Measurements from ENCODE around the gene HAGH. TPM values are rescaled to one million over a fixed set of nuclear protein-coding genes. Genes with fewer than 3 reads are reported as not detected.
A peak's percentile ranks its signal among the peaks of the same experiment; 100 is the strongest.

HAGH gene
- total and polyA plus RNA-seq, 9 of the 15 experiments (the other 6 are each of a cell fraction or from before 2014, with no cell fraction given), result 0.46 to 35.1 (median 16.8) TPM

DNA sequence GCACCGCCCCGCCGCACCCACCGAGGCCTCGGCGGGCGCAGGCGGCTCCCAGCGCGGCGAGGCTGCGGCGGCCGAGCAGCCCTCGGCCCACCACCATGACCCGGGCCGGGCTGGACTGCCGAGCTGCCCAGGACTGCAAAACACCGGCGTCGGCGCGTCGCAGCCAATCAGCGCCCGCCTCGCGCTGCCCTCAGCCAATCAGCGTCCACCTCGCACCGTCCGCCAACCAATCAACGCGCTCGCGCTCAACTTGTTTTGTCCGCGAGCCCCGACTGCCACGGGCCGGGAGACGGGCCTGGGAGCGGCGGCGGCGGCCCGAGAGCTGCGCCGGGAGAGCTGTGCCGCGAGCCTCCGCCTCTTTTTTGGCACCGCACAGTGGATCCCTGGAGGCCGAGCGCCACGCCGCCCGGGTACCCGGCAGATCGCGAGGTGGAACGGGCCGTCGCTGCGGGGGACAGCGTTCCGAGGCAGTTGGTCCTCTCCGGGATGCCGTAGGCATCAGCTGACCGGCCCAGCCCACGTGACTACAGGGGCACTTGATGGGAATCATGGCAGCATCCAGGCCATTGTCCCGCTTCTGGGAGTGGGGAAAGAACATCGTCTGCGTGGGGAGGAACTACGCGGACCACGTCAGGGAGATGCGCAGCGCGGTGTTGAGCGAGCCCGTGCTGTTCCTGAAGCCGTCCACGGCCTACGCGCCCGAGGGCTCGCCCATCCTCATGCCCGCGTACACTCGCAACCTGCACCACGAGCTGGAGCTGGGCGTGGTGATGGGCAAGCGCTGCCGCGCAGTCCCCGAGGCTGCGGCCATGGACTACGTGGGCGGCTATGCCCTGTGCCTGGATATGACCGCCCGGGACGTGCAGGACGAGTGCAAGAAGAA is at the start of gene HAGH, which contains the start of gene FAHD1 (continued):
- peak; percentile 85 for TF ChIP-seq ZBTB33 (CRISPR knock-in tag; IDR thresholded peaks at IDR 0.05)
- peak; percentile 66; the same call in 1 of the 2 replicates for TF ChIP-seq MXI1 (IDR thresholded peaks at IDR 0.05; ENCODE audit: low read depth, low read length)
- peak; percentile 97 for TF ChIP-seq TFE3 (CRISPR knock-in tag; IDR thresholded peaks at IDR 0.05)
- TF ChIP-seq PTBP1 (IDR thresholded peaks at IDR 0.05; ENCODE audit: low read depth, low read length), result no peak
- TF ChIP-seq GTF2A2 (tag; IDR thresholded peaks at IDR 0.05), result no peak
- TF ChIP-seq XRCC5 (IDR thresholded peaks at IDR 0.05; ENCODE audit: low read depth, low read length), result peak; percentile 92
- TF ChIP-seq L3MBTL2 (IDR thresholded peaks at IDR 0.05), result peak; percentile 95
- TF ChIP-seq TFAP4 (CRISPR knock-in tag; IDR thresholded peaks at IDR 0.05; ENCODE audit: borderline replicate concordance), result peak; percentile 100
- peak; percentile 51; the same call in 1 of the 2 replicates for TF ChIP-seq ZNF75A (CRISPR knock-in tag; IDR thresholded peaks at IDR 0.05)
- TF ChIP-seq, protein P1, sequence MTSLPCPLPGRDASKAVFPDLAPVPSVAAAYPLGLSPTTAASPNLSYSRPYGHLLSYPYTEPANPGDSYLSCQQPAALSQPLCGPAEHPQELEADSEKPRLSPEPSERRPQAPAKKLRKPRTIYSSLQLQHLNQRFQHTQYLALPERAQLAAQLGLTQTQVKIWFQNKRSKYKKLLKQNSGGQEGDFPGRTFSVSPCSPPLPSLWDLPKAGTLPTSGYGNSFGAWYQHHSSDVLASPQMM (CRISPR knock-in tag; IDR thresholded peaks at IDR 0.05), result no peak
- peak; percentile 4; the same call in 1 of the 2 replicates for TF ChIP-seq ZBTB7A (IDR thresholded peaks at IDR 0.05; ENCODE audit: borderline replicate concordance, control insufficient read depth, low read depth, low read length)
- TF ChIP-seq ZSCAN32 (CRISPR knock-in tag; IDR thresholded peaks at IDR 0.05), result no peak
- TF ChIP-seq, protein P2, sequence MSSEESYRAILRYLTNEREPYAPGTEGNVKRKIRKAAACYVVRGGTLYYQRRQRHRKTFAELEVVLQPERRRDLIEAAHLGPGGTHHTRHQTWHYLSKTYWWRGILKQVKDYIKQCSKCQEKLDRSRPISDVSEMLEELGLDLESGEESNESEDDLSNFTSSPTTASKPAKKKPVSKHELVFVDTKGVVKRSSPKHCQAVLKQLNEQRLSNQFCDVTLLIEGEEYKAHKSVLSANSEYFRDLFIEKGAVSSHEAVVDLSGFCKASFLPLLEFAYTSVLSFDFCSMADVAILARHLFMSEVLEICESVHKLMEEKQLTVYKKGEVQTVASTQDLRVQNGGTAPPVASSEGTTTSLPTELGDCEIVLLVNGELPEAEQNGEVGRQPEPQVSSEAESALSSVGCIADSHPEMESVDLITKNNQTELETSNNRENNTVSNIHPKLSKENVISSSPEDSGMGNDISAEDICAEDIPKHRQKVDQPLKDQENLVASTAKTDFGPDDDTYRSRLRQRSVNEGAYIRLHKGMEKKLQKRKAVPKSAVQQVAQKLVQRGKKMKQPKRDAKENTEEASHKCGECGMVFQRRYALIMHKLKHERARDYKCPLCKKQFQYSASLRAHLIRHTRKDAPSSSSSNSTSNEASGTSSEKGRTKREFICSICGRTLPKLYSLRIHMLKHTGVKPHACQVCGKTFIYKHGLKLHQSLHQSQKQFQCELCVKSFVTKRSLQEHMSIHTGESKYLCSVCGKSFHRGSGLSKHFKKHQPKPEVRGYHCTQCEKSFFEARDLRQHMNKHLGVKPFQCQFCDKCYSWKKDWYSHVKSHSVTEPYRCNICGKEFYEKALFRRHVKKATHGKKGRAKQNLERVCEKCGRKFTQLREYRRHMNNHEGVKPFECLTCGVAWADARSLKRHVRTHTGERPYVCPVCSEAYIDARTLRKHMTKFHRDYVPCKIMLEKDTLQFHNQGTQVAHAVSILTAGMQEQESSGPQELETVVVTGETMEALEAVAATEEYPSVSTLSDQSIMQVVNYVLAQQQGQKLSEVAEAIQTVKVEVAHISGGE (CRISPR knock-in tag; IDR thresholded peaks at IDR 0.05), result peak in 1 of 3 experiments; percentile 76; a peak in 2 of 6 replicates
- peak; percentile 93 for TF ChIP-seq MBD2 (IDR thresholded peaks at IDR 0.05; ENCODE audit: borderline replicate concordance, low read depth)
- TF ChIP-seq E2F3 (CRISPR knock-in tag; IDR thresholded peaks at IDR 0.05), result peak; percentile 34; the same call in 1 of the 2 replicates
- TF ChIP-seq FOXK2 (conservative IDR thresholded peaks at IDR 0.05 in 1 of 2, IDR thresholded peaks at IDR 0.05 in 1 of 2; ENCODE audit: low read depth in 2 of 2), result peak; percentile 85 to 86; a peak in 3 of 4 replicates

Measured in K562 (cell line).